Muscle of arm (tissue), 12 donors: ENCODE results near the gene AASS. TPM values are rescaled to one million over a fixed set of nuclear protein-coding genes. Genes with fewer than 3 reads are reported as not detected.

Experiments used
- DNase-seq: peaks from one replicate; pipeline ENCODE4 v3.0.0-alpha.2; 2013
- polyA plus RNA-seq, 12 donors: library from polyadenylated mRNA; unstranded; fragments of 120-200 nt; gene quantifications; one replicate each; pipeline ENCODE4 v1.2.1, GENCODE V29; 2013; ENCODE audit not compliant: insufficient read length in 12 of 12

The AASS gene
- polyA plus RNA-seq, 12 donors = 12.7 to 50.0 (median 21.9) TPM; not detected in 1

GRCh38 chr7:122046402-122046801, 97.6 kb downstream of the AASS start:
- DNase-seq = no peak

- no peak for DNase-seq
Observed at GRCh38 chr7:122040147-122040546, 103.9 kb downstream of the AASS start.

- no peak for DNase-seq
Observed at GRCh38 chr7:122038904-122039303, 105.1 kb downstream of the AASS start.

GRCh38 chr7:122038134-122038533, 105.9 kb downstream of the AASS start:
- DNase-seq = no peak

GRCh38 chr7:122035876-122036275, 108.2 kb downstream of the AASS start:
- no peak for DNase-seq

- no peak for DNase-seq
Observed at GRCh38 chr7:122033641-122034040, 110.4 kb downstream of the AASS start.

GRCh38 chr7:122027058-122027457, 117.0 kb downstream of the AASS start:
- no peak for DNase-seq

Other genes starting within 250 kb of the AASS start
- not detected for gene FEZF1, start 160.5 kb upstream of the AASS start, polyA plus RNA-seq